Fibroblast of skin of right biceps (primary cell): Measurements from ENCODE around the gene LRG1.

Source experiments
- DNase-seq: peaks from one replicate; pipeline ENCODE4 v3.0.0-alpha.2; 2013

The LRG1 gene

GRCh38 chr19:4491446-4491845, 48.4 kb downstream of the LRG1 start:
- no peak for DNase-seq

- DNase-seq, result no peak
These were observed 51.3 kb downstream of the LRG1 start for GRCh38 chr19:4488496-4488895.

- no peak for DNase-seq
These were observed 52.3 kb downstream of the LRG1 start for GRCh38 chr19:4487572-4487971.
